ENCODE data around the gene RASIP1.
A peak's percentile ranks its signal among the peaks of the same experiment; 100 is the strongest.
"Not testable (repeated sequence)": the region's sequence is repeated elsewhere in the genome, so short reads cannot be mapped to it uniquely, and the experiment has no call there.

The RASIP1 gene

DNA sequence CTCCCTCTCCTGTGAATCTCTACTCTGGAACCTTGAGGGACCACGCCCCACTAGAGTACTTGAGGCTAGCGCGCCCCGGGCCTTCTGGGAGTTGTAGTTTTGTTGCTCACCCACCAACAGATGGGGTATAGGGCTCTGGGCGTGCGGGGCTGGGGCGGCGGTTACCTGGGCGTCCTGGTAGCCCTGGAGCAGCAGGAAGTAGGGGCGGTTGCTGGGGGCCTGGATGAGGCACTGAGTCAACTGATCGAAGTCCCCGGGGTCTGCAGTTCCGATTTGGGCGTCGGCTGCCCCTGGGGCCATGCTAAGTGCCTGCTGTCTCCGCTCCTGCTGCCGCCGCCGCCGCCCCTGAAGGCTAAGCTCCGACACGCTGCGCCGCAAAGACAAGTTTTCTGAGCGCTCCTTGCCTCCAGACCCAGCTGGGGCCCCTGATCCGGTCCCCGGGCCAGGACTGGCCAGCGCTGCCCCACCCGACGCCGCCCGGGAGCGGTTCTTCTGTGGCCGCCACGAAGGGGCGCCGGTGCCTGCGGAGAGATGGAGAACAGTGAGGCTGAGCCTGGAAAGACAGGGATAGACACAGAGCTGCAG lies 5.3 kb downstream of the RASIP1 start:
- no peak for DNase-seq (ENCODE audit: low read depth, low spot score)

DNA sequence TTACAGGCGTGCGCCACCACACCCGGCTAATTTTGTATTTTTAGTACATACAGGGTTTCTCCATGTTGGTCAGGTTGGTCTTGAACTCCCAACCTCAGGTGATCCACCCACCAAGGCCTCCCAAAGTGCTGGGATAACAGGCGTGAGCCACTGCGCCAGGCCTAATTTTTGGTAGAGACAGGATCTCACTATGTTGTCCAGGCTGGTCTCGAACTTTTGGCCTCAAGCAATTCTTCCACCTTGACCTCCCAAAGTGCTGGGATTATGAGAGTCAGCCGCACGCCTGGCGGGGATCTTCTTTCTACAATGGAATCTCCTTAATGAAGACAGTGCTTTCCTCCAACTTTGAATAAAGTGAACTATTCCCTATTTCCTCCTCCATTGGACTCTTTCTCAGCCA lies 5.8 kb downstream of the RASIP1 start:
- no peak for DNase-seq (ENCODE audit: low read depth, low spot score)

DNA sequence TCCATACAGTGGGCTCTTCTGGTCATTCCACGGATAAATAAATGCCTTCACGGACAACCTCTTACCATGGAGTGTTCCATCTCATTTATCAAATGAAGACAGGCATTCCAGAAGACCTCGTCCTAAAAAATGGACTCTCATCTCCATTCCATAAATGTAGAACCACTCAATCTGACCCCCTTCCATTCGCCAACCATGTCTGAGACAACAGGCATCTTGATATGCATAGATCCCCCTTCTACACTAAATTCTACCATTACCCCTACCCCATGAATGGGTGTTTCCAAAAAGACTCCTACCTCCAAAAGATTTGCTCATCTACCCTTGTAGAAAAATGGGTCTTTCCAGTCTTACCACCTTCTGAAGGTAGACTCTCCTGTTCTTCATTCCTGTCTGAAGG lies 9.0 kb downstream of the RASIP1 start:
- no peak for DNase-seq (ENCODE audit: low read depth, low spot score)

DNA sequence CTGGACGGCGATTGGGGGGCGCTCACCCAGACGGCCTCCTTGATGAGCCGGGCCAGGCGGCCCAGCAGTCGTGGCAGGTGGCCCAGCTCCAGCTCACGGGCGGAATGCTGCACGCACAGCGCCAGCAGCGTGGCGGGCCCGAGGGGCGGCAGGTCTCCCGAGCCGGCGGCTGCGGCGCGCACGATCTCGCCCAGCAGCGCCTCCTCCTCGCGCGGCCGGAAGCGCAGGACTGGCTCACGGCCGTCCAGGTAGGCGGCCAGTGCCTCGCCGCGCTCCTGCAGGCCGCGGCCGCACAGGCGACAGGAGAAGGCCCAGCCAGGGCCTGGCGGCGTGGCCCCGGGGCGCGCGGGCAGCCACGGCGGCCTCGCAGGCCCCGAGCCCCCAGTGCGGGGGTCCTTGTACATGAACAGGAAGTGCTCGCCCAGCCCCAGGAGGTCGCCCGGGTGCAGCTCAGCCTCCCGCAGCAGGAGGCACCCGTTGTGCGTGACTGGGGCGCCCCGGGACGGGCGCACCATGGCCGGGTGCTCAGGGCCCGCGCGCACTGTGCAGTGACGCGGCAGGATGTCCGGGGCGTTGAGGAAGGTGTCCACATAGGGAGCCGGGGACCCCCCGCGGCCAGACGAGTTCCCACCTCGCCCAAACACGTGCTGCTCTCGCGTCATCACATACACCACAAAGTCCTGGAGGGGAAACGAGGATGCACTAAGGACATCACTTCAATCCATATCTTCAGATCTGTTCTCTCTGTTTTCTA lies 11.3 kb downstream of the RASIP1 start:
- no peak for DNase-seq (ENCODE audit: low read depth, low spot score)

DNA sequence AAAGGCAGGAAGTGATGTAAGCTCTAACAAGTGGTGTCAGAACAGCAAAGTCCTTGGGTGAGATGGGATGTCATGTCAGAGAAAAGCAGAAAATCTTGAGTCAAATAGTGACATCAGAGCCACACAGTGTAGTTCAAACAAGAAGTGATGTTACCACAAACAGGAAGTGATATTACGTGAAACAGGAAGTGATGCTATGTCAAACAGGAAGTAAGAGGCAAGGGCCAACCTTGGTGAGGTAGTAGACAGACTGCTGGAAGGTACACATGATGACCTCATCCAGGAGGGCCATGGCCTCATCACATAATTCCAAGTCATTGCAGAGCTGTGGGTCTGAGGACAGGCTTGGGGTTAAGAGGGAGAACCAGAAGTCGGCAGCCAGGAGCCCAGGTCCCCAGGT lies 13.9 kb downstream of the RASIP1 start:
- DNase-seq (ENCODE audit: low read depth, low spot score): no peak

DNA sequence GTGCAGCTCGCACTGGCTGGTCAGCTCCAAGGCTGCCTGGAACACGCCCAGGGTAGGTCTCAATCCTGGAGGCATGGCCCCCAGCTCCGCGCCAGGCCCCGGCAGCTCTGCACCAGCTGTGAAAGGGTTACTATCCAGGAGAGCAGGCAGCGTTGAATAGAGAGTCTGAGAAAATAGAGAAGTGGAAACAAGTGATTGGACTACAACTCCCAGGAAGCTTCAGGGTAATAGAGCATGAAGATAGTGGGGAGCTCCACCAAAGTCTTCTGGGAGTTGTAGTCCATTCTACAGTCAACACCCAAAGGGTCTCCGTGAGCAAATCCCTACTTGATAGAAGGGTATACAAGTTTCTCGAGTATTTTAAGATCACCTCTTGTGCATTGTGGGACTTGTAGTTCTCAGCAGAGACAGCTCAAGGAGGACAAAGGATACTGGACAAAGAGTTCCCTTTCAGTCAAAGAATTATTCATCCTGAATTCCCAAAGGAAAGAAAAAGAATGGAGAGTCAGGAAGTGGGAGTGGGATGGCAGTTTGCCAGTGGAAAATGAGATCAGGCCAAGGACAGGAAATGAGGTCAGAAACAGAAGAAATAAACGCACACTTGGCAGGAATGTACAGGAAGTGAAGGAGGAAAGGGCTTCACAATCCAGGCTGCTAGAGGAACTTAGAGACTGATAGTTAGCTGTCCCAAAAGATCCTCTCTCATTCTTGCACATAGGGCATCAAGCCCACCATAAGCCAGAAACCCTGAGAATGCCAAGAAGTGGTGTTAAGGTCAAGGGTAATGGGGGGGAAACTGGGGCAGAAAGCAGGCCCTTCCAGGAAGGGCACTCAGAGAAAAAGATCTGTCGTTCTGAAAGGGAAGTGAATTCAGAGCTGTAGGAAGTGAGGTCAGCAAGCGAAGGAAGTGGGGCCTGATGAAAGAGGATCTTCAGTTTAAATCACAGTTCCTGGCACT lies 15.3 kb downstream of the RASIP1 start:
- DNase-seq (ENCODE audit: low read depth, low spot score): no peak

- DNase-seq (ENCODE audit: low read depth, low spot score): no peak
Measured at GRCh38 chr19:48722196-48722708, 18.2 kb downstream of the RASIP1 start.

- peak; percentile 84 for DNase-seq (ENCODE audit: low read depth, low spot score)
Measured at GRCh38 chr19:48720613-48721296, 19.7 kb downstream of the RASIP1 start.

- DNase-seq (ENCODE audit: low read depth, low spot score): no peak
Measured at GRCh38 chr19:48720251-48720612, 20.2 kb downstream of the RASIP1 start.

- DNase-seq (ENCODE audit: low read depth, low spot score): no peak
Measured at GRCh38 chr19:48719263-48720171, 20.9 kb downstream of the RASIP1 start, which contains the start of gene MAMSTR. Gene MAMSTR (minus strand): TSS chr19:48719725. CDS start chr19:48719031, 694 bp downstream.

DNA sequence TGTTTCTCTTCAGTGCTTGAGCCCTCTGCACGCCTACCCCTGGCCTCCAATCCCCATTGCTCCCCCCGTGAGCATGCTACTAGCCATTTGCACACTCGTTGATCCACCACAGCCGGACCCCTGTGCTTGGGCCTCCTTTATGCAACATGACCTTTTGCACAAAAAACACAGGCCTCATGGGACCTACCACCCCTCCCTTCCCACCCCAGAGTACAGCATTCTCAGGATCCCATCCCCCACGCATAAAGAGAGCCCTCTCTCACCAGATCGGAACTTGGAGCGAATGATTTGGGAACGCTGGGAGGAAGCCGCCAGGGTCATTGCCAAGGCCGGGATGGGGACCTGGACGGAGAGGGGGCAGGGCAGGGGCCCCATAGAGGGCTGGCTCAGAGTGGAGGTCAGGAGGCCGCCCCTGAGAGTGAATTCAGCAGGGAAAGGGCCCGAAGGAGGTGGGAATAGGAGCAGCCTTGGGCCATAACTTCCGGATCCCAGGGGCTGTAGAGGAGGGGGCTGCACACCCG lies 21.6 kb downstream of the RASIP1 start:
- no peak for DNase-seq (ENCODE audit: low read depth, low spot score)

DNA sequence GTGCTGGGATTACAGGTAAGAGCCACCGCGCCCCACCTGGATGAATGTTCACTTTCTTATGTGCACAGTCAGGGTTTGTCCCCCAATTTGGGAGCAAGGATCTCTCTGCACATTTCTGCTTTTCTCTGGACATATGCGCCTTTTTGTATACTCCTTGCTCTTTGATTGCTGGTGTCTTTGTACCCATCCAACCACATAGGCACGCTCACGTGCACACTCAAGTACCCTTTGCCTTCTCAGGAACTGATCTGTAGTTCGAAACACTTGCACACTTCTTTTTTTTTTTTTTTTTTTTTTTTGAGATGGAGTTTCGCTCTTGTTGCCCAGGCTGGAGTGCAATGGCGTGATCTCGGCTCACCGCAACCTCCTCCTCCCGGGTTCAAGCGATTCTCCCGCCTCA lies 22.3 kb downstream of the RASIP1 start:
- not testable (repeated sequence) for DNase-seq (ENCODE audit: low read depth, low spot score)

DNA sequence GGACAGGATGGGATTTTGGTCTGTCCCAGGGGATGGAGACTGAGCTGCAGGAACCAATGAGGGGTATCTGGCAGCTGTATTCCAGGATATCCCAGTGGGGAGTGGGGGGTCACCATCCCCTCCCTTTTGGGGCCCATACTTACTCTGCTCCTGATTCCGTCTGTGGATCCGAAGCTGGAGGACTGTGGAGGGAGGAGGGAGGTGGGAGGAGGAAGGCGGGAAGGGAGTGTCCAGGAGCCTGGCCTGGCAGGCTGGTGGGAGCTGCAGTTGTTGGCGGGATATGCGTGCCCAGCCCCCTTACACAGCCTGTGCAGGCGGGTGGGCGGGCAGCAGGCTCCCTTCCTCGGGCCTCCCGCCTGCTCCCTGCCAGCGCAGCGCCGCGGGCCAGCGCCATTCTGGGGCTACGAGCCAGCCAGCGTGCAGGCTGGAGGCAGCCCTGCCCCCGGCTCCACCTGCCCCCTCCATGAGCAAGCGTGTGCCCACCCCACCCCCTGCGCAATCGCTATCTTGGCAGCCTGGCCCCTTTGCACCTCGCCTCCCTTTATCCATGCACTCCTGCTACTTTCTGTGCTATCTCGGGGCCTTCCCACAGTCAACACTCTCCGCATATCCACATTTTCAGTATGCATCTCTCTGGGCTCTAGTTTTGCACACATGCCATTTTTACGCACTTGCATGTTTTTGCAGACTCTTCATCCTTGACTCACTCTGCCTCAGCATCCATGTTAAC lies 23.7 kb downstream of the RASIP1 start:
- DNase-seq (ENCODE audit: low read depth, low spot score): no peak

GRCh38 chr19:48715681-48716171 lies 24.7 kb downstream of the RASIP1 start:
- DNase-seq (ENCODE audit: low read depth, low spot score): no peak

- no peak for DNase-seq (ENCODE audit: low read depth, low spot score)
Measured at GRCh38 chr19:48714759-48715675, 25.4 kb downstream of the RASIP1 start.

DNA sequence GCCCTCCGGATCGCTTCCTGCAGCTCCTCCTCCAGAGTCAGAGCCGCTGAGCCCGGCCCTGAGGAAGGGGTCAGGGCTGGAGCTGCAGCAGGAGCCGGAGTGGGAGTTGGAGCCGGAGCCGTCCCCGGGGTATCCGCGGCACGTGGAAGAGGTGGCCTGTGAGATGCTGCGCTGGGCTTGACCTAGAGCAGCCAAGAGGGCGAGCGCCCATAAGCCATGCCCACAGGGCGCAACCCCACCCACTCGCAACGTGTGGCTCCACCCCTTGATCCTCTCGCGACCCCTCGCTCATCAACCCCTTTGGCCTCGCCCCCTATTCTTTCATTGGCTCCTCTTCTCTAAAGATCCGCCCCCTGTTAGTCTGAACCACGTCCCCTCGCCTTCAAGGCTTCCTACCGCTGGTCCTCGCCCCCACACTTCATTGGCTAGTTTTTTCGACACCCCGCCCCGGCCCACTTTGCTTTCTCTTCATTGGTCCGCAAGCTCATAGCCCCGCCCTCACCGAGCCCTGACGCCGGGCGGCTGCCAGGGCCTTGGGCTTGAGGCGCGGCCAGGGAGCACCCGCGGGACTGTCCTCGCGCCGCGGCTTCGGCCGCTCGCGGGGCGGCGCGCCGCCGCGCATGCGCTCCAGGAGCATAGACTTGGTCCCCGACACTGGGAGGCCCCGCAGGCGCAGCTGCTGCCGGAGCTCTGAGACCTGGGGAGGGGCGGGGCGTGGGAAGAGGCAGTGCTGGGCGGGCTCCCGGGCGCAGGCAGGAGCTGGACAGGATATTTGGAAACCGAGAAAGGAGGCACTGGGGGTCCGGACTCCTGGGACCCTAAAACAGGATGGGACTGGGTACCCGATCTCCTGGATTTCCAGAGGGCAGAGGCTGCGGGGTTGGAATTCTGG lies 26.3 kb downstream of the RASIP1 start:
- peak; percentile 93 for DNase-seq (ENCODE audit: low read depth, low spot score)

Data from activated CD4-positive, CD25-positive, alpha-beta regulatory T cell treated with anti-CD3 and anti-CD28 coated beads, Interleukin-2, amount 50 U/mL, for 16 hours (primary cell).